Muscle of leg (tissue), 11 donors: ENCODE data around the gene MCAT. TPM values are rescaled to one million over a fixed set of nuclear protein-coding genes. Genes with fewer than 3 reads are reported as not detected.

Experiments used
- DNase-seq: peaks from one replicate; pipeline ENCODE4 v3.0.0; 2013
- H3K27ac ChIP-seq: one replicate; pipeline ENCODE4 v1.5.1; 2013; ENCODE audit warnings: mild to moderate bottlenecking, low read length, control low read depth
- H3K27me3 ChIP-seq: one replicate; pipeline ENCODE4 v1.6.1; 2013; ENCODE audit warnings: low read length; ENCODE audit not compliant: control insufficient read depth, insufficient read depth
- H3K36me3 ChIP-seq: one replicate; pipeline ENCODE4 v1.6.1; 2013; ENCODE audit warnings: low read length; ENCODE audit not compliant: control insufficient read depth, insufficient read depth
- H3K4me1 ChIP-seq: one replicate; pipeline ENCODE4 v1.6.1; 2013; ENCODE audit warnings: low read length; ENCODE audit not compliant: control insufficient read depth, insufficient read depth
- H3K4me3 ChIP-seq: one replicate; pipeline ENCODE4 v1.5.1; 2013; ENCODE audit warnings: low read length, control low read depth
- H3K9me3 ChIP-seq: replicated peaks from 2 replicates; pipeline ENCODE4 v1.6.1; 2013; ENCODE audit warnings: low read depth, low read length; ENCODE audit not compliant: control insufficient read depth
- whole genome bisulfite sequencing: methylation state at CpG from one replicate; pipeline ENCODE4 v1.1.5; 2013; ENCODE audit warnings: missing lambda C conversion rate; ENCODE audit not compliant: insufficient coverage; 5-methylcytosine and 5-hydroxymethylcytosine counted together
- polyA plus RNA-seq, 8 donors: library from polyadenylated mRNA; unstranded; fragments of 120-200 nt; gene quantifications; one replicate each; pipeline versions ENCODE4 v1.2.1 to v1.2.3, GENCODE V29; 2013; ENCODE audit warnings: inconsistent platforms in 1 of 8, low replicate concordance in 1 of 8; ENCODE audit not compliant: insufficient read length in 8 of 8, insufficient read depth in 1 of 8
- total RNA-seq: library from RNA; stranded (reverse); fragments of 120-200 nt; gene quantifications from one replicate; pipeline ENCODE4 v1.2.4, GENCODE V29; 2013

The MCAT gene
- total and polyA plus RNA-seq, 9 donors: 9.4 to 13.9 (median 11.6) TPM

DNA sequence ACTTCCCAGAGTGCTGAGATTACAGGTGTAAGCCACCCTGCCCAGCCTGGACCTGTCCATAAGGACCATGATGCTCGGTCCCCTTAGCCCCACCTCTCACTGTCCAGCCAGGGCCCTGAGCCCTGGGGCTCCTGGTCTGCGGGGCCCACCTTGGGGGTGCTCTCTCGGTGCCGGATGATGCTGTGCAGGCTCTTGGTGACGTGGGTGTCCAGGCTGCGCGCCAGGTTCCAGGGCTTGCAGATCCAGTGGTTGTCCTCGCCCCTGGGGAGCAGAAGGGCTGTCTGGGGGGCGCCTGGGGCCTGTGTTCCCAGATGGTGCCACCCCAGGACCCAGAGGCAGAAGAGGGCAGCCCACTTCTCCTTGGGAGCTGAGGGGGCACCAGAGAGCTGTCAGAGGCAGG, 30.4 kb upstream of the MCAT start:
- no peak overlapping the region for H3K4me3 ChIP-seq
- peaks cover 73% of the 10 kb centered on the region for H3K36me3 ChIP-seq
- 93% methylated on average over 8 of the region's 9 CpGs for WGBS
- no peak overlapping the region for H3K27ac ChIP-seq
- no peaks in the 10 kb centered on the region for H3K27me3 ChIP-seq
- H3K9me3 ChIP-seq: no peaks in the 10 kb centered on the region
- no peaks in the 10 kb centered on the region for H3K4me1 ChIP-seq
- no peak for DNase-seq

DNA sequence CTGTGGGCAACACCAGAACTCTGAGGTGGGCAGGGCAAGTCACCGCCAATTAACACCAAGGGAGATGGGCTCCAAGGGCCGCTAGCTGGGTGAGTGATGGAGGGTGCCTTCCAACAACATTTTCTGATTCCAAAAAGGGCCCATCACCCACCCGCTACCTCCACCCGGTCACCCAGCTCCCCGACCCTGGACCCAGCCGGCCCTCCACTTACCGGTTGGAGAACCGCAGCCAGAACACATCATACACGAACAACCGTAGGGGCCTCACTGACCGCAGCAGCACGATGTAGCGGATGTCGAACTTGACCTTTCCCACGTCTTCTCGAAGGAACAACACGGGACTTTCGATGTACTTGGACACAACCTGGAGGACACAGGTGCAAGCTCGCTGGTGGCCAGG, 29.0 kb upstream of the MCAT start:
- H3K9me3 ChIP-seq: no peaks in the 10 kb centered on the region
- DNase-seq: no peak
- H3K36me3 ChIP-seq: peaks cover 73% of the 10 kb centered on the region
- H3K27me3 ChIP-seq: no peaks in the 10 kb centered on the region
- no peak overlapping the region for H3K4me3 ChIP-seq
- no peaks in the 10 kb centered on the region for H3K4me1 ChIP-seq
- WGBS: 94% methylated on average over 17 of the region's 19 CpGs
- H3K27ac ChIP-seq: no peak overlapping the region

DNA sequence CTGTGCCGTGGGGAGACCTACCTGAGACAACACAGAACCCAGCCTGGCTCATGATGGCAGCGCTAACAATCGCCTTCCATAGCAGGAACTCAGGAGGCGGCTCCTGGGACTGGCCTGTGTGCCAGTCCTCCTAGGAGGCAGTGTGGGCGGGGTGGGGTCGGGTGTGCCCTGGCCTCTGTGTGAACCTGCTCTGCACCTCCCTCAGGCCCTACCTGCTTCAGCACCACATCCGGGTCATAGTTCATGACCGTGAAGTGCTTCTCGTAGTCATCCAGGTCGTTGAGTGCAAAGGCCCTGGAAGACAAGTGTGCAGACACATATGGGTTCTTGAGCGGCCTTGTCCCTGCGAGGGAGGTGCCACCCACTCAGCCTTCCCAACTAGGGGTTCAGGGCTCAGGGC, 28.4 kb upstream of the MCAT start:
- no peak overlapping the region for H3K27ac ChIP-seq
- no peaks in the 10 kb centered on the region for H3K4me1 ChIP-seq
- DNase-seq: no peak
- H3K36me3 ChIP-seq: peaks cover 74% of the 10 kb centered on the region
- 87% methylated on average over 10 of the region's 12 CpGs for WGBS
- H3K4me3 ChIP-seq: no peak overlapping the region
- H3K27me3 ChIP-seq: no peaks in the 10 kb centered on the region
- no peaks in the 10 kb centered on the region for H3K9me3 ChIP-seq

DNA sequence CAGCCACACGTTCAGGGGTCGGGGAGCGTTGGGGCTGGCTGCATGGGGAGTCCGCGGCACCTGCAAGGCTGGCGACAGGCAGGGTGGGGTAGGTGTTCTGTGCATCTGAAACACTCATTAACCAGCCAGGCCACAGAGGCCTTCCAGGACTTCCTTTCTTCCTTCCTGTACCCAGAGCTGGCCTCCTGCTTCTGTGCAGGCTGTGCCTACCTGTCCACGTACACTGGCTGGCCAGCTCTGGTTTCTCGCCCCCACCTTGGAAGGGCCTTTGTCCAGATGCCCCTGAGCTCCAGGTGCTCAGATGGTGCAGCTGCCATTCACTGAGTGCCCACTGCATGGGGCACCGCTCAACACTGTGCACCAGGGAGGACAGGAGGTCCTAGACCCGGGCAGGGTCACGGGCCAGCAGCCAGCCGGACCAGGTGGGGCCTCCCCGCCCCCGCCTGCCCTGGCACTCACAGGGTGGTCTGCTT, 27.9 kb upstream of the MCAT start:
- H3K9me3 ChIP-seq: no peaks in the 10 kb centered on the region
- DNase-seq: no peak
- H3K4me3 ChIP-seq: no peak overlapping the region
- H3K27me3 ChIP-seq: no peaks in the 10 kb centered on the region
- H3K27ac ChIP-seq: no peak overlapping the region
- no peaks in the 10 kb centered on the region for H3K4me1 ChIP-seq
- 87% methylated on average over 7 of the region's 14 CpGs for WGBS
- peaks cover 76% of the 10 kb centered on the region for H3K36me3 ChIP-seq

DNA sequence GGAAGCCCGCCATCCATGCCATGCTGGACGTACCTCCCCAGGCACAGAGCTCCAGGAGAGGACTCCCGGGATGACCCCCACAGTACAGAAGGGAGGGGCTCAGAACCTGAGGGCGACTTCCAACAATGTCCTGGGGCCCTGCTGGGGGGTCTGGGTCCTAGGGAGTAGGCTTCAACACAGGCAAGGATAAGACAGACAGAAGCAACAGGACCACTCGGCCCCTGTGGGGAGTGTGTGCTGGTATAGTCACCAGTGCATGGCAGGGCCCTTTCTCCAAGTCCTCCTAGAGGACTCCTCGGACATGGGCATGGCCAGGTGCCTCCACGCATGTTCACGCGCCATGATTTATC, 26.9 kb upstream of the MCAT start:
- Histone ChIP-seq H3K27me3 (no peaks in the 10 kb centered on the region), H3K4me3 (no peak overlapping the region), H3K4me1 (no peaks in the 10 kb centered on the region), H3K9me3 (no peaks in the 10 kb centered on the region), H3K27ac (no peak overlapping the region), H3K36me3 (peaks cover 72% of the 10 kb centered on the region)
- WGBS: 92% methylated on average over 5 of the region's 9 CpGs
- no peak for DNase-seq

DNA sequence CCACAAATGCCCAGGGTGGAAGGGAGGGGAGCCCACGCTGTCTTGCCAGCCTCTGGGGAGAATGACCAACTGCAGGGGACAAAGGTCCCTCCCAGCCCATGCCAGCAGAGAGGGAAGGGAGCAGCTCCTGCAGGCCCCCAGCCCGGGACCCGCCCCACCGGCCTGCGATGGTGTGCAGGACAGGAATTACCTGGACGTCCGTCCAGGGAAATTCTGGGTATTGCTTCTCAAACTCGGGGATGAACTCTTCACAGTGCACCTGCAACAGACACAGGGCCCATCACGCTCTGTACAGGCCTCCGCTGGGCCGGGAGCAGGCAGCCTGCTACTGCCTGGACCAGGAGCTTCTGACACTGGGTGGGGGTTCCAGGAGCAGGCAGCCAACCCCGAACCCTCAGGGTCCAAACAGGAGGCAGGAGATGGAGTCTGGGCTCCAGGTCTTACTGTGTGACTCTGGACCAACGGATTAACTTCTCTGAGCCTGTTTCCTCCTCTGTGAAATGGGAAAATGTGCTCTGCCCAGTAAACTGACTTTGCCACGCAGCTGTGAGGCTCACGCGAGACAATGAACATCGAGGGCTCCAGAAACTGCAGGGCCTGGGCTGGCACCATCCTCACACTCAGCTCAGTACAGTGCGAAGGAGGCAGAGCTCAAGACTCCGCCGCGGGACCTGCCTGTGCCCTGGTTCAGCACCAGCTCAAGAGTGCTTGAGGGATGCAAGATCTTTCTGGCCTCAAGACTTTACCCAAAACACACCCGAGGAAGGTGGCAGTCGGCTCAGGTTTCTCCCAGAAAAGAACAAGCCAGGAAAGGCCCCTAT, 26.3 kb upstream of the MCAT start:
- H3K27me3 ChIP-seq: no peaks in the 10 kb centered on the region
- peaks cover 67% of the 10 kb centered on the region for H3K36me3 ChIP-seq
- no peaks in the 10 kb centered on the region for H3K4me1 ChIP-seq
- no peak for DNase-seq
- no peaks in the 10 kb centered on the region for H3K9me3 ChIP-seq
- no peak overlapping the region for H3K4me3 ChIP-seq
- 88% methylated on average over 18 of the region's 23 CpGs for WGBS
- no peak overlapping the region for H3K27ac ChIP-seq

DNA sequence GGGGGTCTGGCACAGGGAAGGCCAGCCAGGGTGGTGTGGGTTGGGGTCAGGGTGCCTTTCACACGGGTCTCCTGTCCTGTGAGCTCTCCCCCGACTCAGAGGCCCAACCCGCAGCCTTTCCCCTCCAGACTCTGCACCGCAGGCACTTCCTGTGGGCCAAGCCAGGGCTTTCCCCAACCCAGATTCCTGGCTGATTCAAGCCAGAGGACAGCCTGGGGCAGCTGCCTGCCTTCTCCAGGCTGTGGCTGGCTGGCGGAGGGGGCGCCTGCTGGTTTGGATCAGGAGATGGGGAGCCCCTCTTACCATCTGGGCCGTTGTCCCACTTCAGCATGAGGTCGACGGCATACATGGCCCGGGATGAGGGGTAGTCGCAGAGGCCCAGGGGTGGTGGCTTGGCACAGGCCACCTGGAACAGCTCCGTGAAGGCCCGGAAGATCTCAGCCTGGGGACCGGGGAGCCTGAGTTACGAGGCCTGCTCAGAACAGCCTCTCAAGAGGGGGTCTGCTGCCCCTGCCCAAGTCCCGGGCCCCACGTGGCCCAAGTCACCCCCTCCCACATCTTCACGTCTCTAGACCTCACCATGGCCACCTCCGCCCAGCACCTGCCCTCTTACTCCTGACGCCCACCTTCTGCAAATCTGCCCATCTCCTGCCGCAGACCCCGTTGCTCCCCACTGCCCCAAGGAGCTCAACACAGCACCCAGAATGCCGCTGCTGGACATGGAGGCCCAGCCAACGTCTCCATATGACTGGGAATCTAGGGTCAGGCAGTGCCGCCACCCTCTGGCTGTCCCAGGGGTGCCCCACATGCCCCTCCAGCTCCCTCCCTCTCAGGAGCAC, 25.5 kb upstream of the MCAT start:
- peaks cover 59% of the 10 kb centered on the region for H3K36me3 ChIP-seq
- H3K4me1 ChIP-seq: peaks cover 4% of the 10 kb centered on the region
- H3K4me3 ChIP-seq: no peak overlapping the region
- H3K9me3 ChIP-seq: no peaks in the 10 kb centered on the region
- WGBS: 53% methylated on average over 18 of the region's 25 CpGs
- DNase-seq: no peak
- no peaks in the 10 kb centered on the region for H3K27me3 ChIP-seq
- no peak overlapping the region for H3K27ac ChIP-seq

DNA sequence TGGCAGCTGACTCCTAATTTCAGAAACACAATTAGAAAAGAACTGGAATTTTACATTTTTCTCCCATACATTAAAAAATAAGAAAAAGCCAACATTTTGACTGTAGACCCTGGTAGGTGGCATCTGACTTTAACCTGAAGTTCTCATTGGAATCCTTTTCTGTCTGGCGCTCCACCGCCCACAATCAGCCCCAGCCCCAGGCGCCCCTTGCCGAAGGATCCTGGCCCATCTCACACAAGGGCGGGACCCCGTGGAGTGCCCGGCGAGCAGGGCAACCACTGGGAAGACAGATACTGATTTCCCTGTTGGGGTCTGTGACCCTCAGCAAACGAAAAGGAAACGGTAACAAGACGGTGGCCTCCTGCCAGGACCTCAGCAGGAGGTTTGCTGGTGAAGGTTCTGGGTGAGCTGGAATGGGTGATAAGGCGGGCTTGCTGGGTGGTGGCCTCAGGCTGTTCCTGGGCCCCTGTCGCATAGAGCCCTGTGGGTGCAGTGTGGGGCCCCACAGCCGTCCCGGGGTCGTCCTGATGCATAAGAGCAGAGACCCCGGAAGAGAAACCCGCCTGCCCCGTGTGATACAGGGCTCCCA, 23.9 kb upstream of the MCAT start:
- WGBS: 88% methylated on average over 17 of the region's 19 CpGs
- no peak for DNase-seq
- H3K4me1 ChIP-seq: peaks cover 10% of the 10 kb centered on the region
- H3K36me3 ChIP-seq: peaks cover 57% of the 10 kb centered on the region
- no peak overlapping the region for H3K27ac ChIP-seq
- H3K4me3 ChIP-seq: no peak overlapping the region
- no peaks in the 10 kb centered on the region for H3K27me3 ChIP-seq
- H3K9me3 ChIP-seq: no peaks in the 10 kb centered on the region

DNA sequence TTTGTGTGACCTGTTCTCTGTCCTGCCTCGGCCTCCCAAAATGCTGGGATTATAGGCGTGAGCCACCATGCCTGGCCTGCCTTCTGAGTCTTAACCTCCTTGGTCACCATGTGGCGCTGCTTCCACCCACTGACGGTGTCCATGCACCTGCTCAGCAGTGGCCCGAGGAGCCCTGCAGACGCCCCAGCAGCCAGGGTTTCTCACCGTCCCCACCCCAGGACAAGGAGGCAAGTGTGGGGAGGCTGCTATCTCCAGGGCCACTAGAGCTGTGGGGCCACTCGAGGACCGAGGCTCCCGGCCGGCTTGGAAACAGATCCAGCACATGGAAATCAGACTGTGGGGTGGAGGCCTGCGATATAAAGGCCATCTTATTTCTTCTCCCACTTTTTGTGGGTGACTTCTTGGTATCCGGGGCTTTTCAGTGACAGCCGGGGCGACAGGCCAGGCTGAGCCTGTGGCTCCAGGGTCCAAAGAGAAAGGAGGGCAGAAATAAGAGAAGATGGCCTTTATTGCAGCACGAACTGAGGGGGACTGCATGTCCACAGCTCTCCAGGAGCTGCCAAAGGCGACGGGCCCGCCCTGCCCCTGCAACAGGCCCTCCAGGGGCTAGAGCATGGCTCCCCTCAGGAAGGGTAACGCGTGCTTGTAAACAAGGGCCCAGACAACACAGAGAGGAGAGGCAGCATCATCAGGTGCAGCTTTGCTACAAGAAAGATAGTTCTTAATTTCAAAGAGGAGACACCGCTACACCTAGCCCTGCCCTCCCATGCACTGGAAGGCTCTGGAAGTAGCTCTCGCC, 23.1 kb upstream of the MCAT start:
- WGBS: 85% methylated on average over 19 of the region's 23 CpGs
- Histone ChIP-seq H3K27ac (no peak overlapping the region), H3K36me3 (peaks cover 50% of the 10 kb centered on the region), H3K9me3 (no peaks in the 10 kb centered on the region), H3K4me3 (no peak overlapping the region), H3K27me3 (no peaks in the 10 kb centered on the region), H3K4me1 (peaks cover 10% of the 10 kb centered on the region)
- no peak for DNase-seq
